BE2C (cell line): ENCODE results near the gene SDR39U1.

Source experiments
- DNase-seq: peaks from one replicate; pipeline ENCODE4 v3.0.0-alpha.2; 2020
- H3K27me3 ChIP-seq: fragments of 250-450 bp; sonication (Bioruptor Pico); 2 replicates; pipeline ENCODE4 v1.5.1; 2020; ENCODE audit warnings: mild to moderate bottlenecking
- H3K36me3 ChIP-seq: fragments of 250-450 bp; sonication (Bioruptor Pico); 2 replicates; pipeline ENCODE4 v1.5.1; 2020; ENCODE audit warnings: mild to moderate bottlenecking
- H3K4me1 ChIP-seq: fragments of 250-450 bp; sonication (Bioruptor Pico); 2 replicates; pipeline ENCODE4 v1.5.1; 2020
- H3K4me3 ChIP-seq: 2 replicates; pipeline ENCODE4 v1.5.1; 2011; ENCODE audit warnings: low read depth, low read length
- H3K9me3 ChIP-seq: fragments of 250-450 bp; sonication (Bioruptor Pico); 2 replicates; pipeline ENCODE4 v1.5.1; 2020
- TF ChIP-seq, protein P1 (sequence below): IDR thresholded peaks from 2 replicates; pipeline ENCODE4 v1.5.1; 2012; ENCODE audit warnings: mild to moderate bottlenecking, low read depth, low read length

Gene SDR39U1

DNA sequence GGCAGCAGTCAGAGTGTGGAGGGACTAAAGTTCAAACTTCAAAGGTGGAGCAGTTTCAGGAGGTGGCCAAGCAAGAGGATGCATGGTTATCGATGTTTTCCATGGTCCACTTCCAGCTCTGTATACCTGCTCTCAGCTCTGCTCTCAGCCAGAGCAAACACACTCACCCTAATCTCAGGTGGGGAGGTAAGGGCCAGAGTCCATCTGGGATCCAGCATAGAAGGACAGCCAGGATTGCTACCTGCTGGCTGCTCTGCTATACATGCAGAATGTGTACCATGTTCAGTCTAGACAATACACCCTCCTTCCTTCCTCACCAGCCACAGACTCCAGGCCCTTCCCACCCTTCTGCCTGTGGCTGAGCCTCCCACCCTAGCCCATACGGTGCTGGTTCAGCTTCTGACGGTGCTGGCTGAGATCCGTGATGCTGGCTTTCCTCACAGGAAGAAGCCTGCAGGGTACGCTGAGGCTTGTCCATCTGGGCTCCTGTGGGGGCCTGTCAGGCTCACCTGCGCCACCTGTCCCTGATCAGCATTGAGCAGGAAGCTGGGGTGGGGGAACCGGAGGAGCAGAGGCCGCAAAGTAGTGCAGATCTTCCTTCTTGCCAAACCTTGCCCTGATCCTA, 15.6 kb downstream of the SDR39U1 start:
- no peaks in the 10 kb centered on the region for H3K27me3 ChIP-seq
- no peak overlapping the region for H3K4me3 ChIP-seq
- H3K36me3 ChIP-seq: no peaks in the 10 kb centered on the region
- no peaks in the 10 kb centered on the region for H3K9me3 ChIP-seq
- H3K4me1 ChIP-seq: peaks cover 6% of the 10 kb centered on the region
- no peak for DNase-seq
- TF ChIP-seq, protein P1, sequence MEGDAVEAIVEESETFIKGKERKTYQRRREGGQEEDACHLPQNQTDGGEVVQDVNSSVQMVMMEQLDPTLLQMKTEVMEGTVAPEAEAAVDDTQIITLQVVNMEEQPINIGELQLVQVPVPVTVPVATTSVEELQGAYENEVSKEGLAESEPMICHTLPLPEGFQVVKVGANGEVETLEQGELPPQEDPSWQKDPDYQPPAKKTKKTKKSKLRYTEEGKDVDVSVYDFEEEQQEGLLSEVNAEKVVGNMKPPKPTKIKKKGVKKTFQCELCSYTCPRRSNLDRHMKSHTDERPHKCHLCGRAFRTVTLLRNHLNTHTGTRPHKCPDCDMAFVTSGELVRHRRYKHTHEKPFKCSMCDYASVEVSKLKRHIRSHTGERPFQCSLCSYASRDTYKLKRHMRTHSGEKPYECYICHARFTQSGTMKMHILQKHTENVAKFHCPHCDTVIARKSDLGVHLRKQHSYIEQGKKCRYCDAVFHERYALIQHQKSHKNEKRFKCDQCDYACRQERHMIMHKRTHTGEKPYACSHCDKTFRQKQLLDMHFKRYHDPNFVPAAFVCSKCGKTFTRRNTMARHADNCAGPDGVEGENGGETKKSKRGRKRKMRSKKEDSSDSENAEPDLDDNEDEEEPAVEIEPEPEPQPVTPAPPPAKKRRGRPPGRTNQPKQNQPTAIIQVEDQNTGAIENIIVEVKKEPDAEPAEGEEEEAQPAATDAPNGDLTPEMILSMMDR: no peak

DNA sequence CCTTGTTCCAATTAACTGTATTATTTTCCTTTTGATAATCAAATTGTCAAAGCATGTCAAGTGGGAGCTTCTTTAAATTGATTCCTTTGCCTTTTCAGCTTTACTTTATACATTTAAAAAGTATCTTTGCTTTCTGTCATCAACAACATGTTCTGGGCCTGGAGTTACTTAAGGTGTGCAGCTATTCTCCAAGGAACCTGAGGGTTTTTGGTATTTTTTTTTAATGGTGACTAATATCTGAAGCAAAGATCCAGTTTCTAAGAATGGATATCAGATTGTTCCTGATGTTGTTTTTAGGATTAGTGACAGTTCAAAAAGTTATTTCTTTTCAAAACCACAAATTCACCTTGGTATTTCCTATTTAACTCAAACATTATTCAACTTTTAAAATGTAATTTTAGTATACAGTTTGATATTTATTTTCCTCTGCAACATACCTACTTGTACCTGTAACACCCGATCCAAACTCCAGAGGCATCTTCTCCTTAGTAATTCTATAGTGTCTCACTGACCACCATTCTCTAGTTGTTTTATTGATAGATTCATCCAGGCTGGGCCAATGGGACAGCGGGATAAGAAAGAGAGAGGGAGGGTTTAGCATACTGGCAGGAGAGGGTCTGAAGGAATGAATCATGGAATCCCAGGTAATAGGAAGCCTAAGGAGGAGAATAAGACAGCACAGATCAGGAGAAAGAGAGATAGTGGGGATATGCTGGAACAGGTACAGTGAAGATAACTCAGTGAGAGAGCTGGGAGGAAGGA, 16.2 kb downstream of the SDR39U1 start:
- no peaks in the 10 kb centered on the region for H3K9me3 ChIP-seq
- TF ChIP-seq, protein P1: no peak
- no peaks in the 10 kb centered on the region for H3K27me3 ChIP-seq
- no peak for DNase-seq
- H3K4me1 ChIP-seq: peaks cover 6% of the 10 kb centered on the region
- H3K36me3 ChIP-seq: no peaks in the 10 kb centered on the region
- no peak overlapping the region for H3K4me3 ChIP-seq

DNA sequence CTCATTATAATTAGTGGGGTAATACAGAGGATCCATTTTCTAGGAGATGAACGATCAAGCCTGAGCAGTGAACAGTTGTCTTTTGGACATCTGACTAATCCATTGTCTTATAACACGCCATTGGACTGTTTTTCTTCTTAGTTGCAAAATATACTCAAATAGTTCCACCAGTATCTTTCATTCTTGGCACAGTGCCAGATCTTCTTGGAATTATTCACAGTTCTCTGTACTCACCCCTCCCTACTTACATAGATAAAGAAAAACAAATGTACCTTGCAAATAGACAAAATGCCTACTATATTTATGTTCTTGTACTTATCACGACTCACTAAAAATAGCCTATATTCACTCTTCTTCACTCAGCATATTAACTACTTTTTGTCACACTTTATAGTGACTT, 16.9 kb downstream of the SDR39U1 start:
- peaks cover 6% of the 10 kb centered on the region for H3K4me1 ChIP-seq
- no peaks in the 10 kb centered on the region for H3K27me3 ChIP-seq
- TF ChIP-seq, protein P1: no peak
- no peak for DNase-seq
- H3K36me3 ChIP-seq: no peaks in the 10 kb centered on the region
- H3K9me3 ChIP-seq: no peaks in the 10 kb centered on the region
- H3K4me3 ChIP-seq: no peak overlapping the region

- Histone ChIP-seq H3K27me3 (no peaks in the 10 kb centered on the region), H3K4me1 (no peaks in the 10 kb centered on the region), H3K4me3 (no peak overlapping the region), H3K36me3 (no peaks in the 10 kb centered on the region), H3K9me3 (no peaks in the 10 kb centered on the region)
- TF ChIP-seq, protein P1: no peak
- no peak for DNase-seq
These were observed 19.6 kb downstream of the SDR39U1 start for GRCh38 chr14:24422694-24423601.

DNA sequence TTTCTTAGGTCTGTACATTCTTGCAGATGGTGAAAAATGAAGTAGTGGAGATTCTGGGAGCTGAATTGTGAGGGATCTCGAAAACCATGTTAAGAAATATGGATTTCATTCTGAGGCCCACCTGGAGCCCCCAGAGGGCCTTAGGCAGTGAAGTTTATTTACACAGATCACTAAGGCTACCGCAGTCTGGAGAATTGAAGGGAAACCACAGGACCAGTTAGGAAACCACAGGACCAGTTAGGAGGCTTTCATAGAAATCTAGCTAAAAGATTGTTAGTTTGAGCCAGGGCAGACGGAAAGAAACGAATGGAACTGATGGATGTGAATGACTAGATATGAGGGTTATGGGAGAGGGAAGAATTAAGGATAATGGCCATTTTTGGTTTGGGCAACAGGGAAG, 20.3 kb downstream of the SDR39U1 start:
- no peak for DNase-seq
- Histone ChIP-seq H3K9me3 (no peaks in the 10 kb centered on the region), H3K27me3 (no peaks in the 10 kb centered on the region), H3K36me3 (no peaks in the 10 kb centered on the region), H3K4me1 (no peaks in the 10 kb centered on the region), H3K4me3 (no peak overlapping the region)
- TF ChIP-seq, protein P1: no peak

DNA sequence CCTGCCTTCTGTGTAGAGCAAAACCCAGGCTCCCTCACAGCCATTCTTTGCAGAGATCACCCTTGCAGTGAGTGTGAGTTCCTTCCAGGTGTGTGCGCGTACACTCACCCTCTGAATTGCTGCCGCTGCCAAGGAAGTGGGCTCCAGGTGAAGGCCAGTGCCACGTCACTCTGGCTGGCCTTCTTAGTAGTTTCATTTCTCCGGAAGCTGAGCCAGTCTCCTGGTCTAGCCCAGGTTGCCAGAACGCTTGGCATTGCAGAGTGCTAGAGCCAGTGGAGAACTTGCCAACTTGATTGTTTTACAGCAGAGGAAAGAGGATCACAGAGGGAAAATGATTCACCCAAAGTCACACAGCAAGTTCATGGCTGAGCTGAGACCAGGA, 24.1 kb downstream of the SDR39U1 start:
- no peak for DNase-seq
- H3K36me3 ChIP-seq: no peaks in the 10 kb centered on the region
- no peak overlapping the region for H3K4me3 ChIP-seq
- H3K4me1 ChIP-seq: peaks cover 6% of the 10 kb centered on the region
- TF ChIP-seq, protein P1: no peak
- H3K27me3 ChIP-seq: no peaks in the 10 kb centered on the region
- no peaks in the 10 kb centered on the region for H3K9me3 ChIP-seq
